Measurements from ENCODE around the gene LITAFD.

The LITAFD gene

GRCh38 chr16:8900343-8900742 is 18.2 kb downstream of the LITAFD start:
- DNase-seq: no peak
- peaks cover 88% of the 10 kb centered on the region for H3K36me3 ChIP-seq

DNA sequence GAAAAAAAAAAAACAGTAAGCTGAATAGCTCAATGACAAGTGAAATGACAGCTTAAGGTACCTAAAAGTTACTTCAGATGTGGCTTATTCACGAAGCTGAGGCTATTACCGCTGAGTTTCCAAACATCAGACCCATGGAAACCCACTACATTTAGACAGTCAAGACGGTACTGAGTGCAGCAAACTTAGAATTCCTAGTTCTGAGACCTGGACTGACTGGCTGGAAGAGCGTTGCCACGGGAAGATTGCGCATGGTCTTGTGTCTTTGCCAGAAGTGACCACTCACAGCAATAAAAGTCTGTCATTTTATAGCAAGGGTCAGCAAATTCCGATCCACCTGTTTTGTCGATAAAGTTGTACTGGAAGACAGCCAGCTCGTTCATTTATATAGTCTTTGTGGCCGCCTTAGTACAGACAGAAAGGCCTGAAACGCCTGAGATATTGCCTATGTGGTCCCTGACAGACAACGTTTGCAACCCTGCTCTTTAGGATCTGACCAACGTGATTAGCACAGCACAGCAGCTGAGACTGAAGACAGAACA is 19.2 kb downstream of the LITAFD start:
- no peaks in the 10 kb centered on the region for H3K9me3 ChIP-seq
- H3K4me3 ChIP-seq (ENCODE audit: low read depth, low read length): no peak overlapping the region
- no peak for TF ChIP-seq CTCF (IDR thresholded peaks at IDR 0.05; ENCODE audit: low read depth, low read length)
- H3K27me3 ChIP-seq: no peaks in the 10 kb centered on the region
- H3K36me3 ChIP-seq: peaks cover 92% of the 10 kb centered on the region
- no peaks in the 10 kb centered on the region for H3K4me1 ChIP-seq
- no peak for DNase-seq

More at GRCh38 chr16:8900343-8900742, 18.2 kb downstream of the LITAFD start:
- no peaks in the 10 kb centered on the region for H3K27me3 ChIP-seq
- no peak for TF ChIP-seq CTCF (IDR thresholded peaks at IDR 0.05; ENCODE audit: low read depth, low read length)
- H3K9me3 ChIP-seq: no peaks in the 10 kb centered on the region
- no peaks in the 10 kb centered on the region for H3K4me1 ChIP-seq
- no peak overlapping the region for H3K4me3 ChIP-seq (ENCODE audit: low read depth, low read length)

GRCh38 chr16:8903004-8903403 is 20.9 kb downstream of the LITAFD start:
- Histone ChIP-seq H3K4me1 (no peaks in the 10 kb centered on the region), H3K9me3 (no peaks in the 10 kb centered on the region), H3K27me3 (no peaks in the 10 kb centered on the region), H3K36me3 (peaks cover 95% of the 10 kb centered on the region), H3K4me3 (ENCODE audit: low read depth, low read length) (no peak overlapping the region)
- no peak for TF ChIP-seq CTCF (IDR thresholded peaks at IDR 0.05; ENCODE audit: low read depth, low read length)
- DNase-seq: no peak

GRCh38 chr16:8904018-8904430 is 21.9 kb downstream of the LITAFD start:
- Histone ChIP-seq H3K27me3 (no peaks in the 10 kb centered on the region), H3K9me3 (no peaks in the 10 kb centered on the region), H3K4me1 (no peaks in the 10 kb centered on the region), H3K4me3 (ENCODE audit: low read depth, low read length) (no peak overlapping the region), H3K36me3 (peaks cover 95% of the 10 kb centered on the region)
- no peak for TF ChIP-seq CTCF (IDR thresholded peaks at IDR 0.05; ENCODE audit: low read depth, low read length)
- DNase-seq: no peak

- Histone ChIP-seq H3K36me3 (peaks cover 95% of the 10 kb centered on the region), H3K4me1 (no peaks in the 10 kb centered on the region), H3K27me3 (no peaks in the 10 kb centered on the region), H3K4me3 (ENCODE audit: low read depth, low read length) (no peak overlapping the region), H3K9me3 (no peaks in the 10 kb centered on the region)
- DNase-seq: no peak
- TF ChIP-seq CTCF (IDR thresholded peaks at IDR 0.05; ENCODE audit: low read depth, low read length): peak; percentile 67
These were observed 23.1 kb downstream of the LITAFD start for GRCh38 chr16:8905168-8905762.

DNA sequence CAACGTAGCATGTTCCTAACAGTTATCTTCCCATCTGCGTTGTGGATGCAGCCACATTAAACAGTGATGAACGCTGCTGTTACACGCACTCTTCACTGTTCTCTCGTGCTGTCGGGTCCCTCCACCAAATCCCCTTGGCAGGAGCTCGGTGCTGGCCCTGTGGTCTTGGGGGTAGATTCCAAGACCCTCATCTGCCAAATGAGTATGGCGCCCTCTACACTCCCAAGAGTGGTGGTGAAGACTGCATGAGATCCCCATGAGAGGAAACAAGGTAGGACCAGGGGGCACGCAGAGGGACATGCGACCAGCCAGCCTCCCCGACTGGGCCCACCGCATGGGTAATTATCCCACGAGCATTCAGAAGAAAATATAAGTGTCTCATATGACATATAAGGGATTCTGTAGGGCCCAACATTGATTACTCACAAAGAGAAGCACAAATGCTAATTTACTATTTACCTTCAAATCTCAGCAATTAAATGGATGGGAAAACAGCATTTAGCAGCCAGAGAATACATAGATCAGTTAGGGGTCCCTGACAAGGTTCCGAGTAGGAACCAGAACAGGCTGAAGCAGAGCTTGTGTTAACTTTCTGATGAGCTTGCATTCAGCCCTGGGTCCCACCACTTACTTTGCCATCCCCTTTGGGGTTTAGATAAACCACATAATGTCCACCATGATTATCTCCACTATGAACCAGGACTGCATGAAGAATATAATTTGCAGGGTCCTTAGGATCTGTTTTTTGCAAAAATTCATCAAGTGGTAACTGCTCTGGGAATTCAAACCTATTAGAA is 23.8 kb downstream of the LITAFD start:
- H3K27me3 ChIP-seq: no peaks in the 10 kb centered on the region
- no peaks in the 10 kb centered on the region for H3K9me3 ChIP-seq
- TF ChIP-seq CTCF (IDR thresholded peaks at IDR 0.05; ENCODE audit: low read depth, low read length): peak; percentile 57
- no peak for DNase-seq
- H3K4me3 ChIP-seq (ENCODE audit: low read depth, low read length): no peak overlapping the region
- no peaks in the 10 kb centered on the region for H3K4me1 ChIP-seq
- peaks cover 95% of the 10 kb centered on the region for H3K36me3 ChIP-seq

Measured in BE2C (cell line).